22Rv1 (cell line): ENCODE results near the gene COL25A1.

Experiments
- ZFX ChIP-seq: fragments of 450-650 bp; IDR thresholded peaks from 2 replicates; pipeline ENCODE4 v1.6.1; 2017; ENCODE audit warnings: antibody characterized with exemption, borderline replicate concordance
- TF ChIP-seq, protein P1 (sequence below): fragments of 450-650 bp; IDR thresholded peaks from 2 replicates; pipeline ENCODE4 v1.5.1; 2017; ENCODE audit warnings: mild to moderate bottlenecking

DNA sequence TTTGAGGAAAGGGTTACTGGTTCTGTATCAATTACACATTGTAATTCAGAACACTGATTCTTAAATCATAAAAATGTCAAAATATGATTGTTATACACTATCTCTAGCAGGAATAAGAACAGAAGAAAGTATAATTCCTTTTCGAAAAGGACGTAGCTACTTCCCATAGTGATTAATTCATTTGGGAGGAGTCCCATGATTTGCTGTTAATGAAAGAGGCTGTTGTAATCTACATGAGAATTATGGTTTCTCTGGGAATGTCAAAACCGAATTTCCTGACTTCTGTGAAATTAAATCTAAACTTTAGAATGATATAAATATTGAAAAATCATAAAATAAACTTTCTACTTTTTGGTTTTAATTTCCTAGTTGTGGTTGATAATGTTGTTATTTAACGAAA, 348.5 kb downstream of the COL25A1 start:
- TF ChIP-seq, protein P1, sequence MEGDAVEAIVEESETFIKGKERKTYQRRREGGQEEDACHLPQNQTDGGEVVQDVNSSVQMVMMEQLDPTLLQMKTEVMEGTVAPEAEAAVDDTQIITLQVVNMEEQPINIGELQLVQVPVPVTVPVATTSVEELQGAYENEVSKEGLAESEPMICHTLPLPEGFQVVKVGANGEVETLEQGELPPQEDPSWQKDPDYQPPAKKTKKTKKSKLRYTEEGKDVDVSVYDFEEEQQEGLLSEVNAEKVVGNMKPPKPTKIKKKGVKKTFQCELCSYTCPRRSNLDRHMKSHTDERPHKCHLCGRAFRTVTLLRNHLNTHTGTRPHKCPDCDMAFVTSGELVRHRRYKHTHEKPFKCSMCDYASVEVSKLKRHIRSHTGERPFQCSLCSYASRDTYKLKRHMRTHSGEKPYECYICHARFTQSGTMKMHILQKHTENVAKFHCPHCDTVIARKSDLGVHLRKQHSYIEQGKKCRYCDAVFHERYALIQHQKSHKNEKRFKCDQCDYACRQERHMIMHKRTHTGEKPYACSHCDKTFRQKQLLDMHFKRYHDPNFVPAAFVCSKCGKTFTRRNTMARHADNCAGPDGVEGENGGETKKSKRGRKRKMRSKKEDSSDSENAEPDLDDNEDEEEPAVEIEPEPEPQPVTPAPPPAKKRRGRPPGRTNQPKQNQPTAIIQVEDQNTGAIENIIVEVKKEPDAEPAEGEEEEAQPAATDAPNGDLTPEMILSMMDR: no peak
- TF ChIP-seq ZFX: no peak
